GM04503 (cell line): ENCODE results near the gene GMIP.
"Not testable (repeated sequence)": the region's sequence is repeated elsewhere in the genome, so short reads cannot be mapped to it uniquely, and the experiment has no call there.

ENCODE experiments used
- DNase-seq: peaks from one replicate; pipeline ENCODE4 v3.0.0-alpha.2; 2012; ENCODE audit warnings: low read depth

The GMIP gene

DNA sequence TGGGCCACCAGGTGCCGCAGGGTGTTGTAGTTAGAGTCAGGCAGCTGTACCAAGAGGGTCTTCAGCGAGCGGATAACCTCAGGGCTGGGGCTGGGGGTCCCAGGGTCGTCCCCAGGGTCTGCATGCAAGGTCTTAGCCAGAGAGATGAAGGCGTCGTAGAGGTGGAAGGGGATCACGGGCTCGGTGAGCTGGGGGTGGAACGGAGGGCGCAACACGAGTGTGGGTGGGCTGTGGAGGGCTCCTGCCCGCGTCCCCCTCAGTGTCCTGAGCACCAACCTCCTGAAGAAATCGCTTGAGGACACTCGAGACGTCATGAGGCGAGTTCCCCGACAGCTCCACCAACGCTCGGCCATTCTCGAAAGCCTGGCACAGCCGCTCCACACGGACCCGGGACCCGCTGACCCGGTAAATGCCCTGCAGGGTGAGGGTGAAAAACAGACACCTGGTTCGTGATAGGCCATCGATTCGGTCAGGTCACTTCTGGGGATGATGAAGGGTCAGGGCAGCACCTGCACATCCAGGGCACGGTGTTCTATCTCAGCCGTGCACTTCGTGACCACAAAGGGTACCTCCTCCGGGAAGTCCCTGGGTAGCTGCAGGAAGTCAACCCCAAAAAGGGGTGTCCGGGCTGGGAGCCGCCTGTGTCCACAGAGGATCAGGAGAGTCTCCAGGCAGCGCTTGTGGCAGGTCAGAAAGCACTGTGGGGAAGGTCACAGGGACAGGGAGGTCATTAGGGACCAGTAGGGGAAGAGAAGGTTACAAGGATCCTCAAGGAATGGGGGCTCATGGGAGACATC is 8.7 kb downstream of the GMIP start:
- no peak for DNase-seq

DNA sequence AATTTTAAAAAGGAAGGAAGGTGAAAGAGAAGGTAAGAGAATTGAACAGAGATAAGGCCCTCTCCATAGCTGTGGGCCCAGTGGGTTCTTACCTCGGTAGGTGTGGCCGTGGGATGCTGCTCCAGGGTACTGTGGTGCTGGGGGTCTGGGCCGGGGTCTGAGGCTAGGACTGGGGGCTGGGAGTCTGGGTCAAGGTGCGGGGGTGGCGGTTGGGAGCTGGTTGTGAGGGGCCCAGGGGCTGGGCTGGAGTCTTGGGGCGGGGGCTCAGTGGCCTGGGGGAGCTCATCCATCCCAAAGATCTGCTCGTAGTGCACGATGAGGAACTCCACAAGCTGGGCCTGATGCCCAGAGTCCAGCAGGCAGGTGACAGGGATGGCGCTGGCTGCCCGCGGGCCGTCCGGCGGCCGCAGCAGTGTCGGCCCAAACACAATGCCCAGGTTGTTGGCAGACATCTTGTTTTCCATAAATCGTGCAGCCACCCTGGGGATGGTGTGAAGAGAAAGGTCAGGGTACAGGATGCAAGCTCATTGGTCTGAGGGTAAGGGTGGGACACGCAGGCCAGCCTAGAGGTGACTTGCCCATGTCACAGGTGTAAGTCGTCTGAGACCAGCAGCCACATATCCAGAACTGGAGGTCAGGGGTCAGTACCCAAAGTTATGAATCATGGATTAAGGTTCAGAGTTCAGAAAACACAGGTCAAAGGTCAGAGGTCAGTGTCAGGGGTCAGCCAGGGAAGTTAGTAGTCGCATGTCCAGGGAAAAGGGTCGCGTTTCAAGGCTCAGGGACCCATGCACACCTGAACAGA is 9.5 kb downstream of the GMIP start:
- no peak for DNase-seq

DNA sequence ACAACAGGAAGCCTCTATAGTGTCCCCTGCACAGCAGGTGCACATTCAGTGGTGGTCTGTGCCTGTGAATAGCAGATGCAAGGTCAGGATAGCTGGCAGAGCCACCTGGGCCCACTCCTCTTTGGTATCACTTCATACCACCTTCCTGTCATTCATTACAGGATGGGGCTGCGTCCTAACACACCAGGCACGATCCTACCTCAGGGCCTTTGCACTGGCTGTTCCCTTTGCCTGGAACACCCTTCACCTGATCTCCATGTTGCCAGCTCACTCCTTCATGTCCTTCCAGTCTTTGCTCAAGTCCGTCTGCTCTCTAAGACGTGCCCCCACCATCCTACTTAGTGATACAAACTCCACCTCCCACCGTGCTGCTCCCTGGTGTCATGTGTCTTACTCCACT is 10.8 kb downstream of the GMIP start:
- no peak for DNase-seq

DNA sequence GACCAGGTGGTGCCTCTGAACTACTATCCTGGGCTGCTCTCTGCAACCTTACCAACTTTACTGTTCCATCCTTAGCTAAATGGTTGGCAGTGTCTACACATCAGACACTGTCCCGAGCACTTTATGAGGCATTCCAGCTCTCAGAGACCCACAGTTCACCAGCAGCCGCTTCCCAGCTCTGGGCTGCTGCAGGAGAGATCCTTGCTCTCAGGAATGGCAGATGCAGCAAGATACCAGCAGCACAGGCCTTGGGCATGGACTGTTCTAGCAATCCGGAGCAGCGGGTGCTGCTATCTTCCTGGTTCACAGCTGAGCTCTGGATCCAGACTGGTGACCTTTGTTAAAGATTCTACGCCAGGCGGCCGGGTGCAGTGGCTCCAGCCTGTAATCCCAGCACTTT is 12.1 kb downstream of the GMIP start:
- no peak for DNase-seq

DNA sequence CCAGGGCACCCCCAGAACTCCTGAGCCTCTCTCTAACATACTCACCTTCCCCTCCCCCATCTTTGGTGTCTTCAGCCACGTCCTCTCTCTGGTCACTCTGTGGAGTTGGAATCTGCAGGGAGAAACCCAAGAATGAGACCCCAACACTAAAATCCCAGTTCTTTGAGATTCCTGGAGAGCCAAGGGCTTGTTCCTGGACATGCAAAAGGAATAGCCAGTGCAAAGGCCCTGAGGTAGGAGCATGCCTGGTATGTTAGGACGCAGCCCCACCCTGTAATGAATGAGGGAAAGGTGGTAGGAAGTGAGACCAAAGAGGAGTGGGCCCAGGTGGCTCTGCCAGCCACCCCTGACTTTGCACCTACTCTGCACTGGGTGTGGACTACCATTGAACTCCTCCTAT is 13.0 kb downstream of the GMIP start:
- no peak for DNase-seq

DNA sequence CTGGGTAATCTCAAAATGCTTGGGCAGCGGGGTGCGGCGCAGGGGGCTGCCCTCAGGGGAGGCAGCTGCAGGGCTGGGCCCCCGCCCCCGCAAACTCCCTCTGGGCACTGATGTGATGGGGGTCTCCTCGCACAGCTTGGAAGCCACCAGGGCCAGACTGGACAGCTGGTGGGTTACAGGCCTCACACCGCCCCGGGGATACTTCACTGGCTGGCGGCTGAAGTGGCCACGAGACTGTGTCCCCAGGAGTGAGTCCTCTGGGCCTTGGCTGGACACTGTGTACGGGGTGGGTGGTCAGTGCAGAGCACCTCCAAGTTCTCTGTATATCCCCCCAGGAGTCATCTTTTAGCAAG is 13.4 kb downstream of the GMIP start:
- DNase-seq: no peak

DNA sequence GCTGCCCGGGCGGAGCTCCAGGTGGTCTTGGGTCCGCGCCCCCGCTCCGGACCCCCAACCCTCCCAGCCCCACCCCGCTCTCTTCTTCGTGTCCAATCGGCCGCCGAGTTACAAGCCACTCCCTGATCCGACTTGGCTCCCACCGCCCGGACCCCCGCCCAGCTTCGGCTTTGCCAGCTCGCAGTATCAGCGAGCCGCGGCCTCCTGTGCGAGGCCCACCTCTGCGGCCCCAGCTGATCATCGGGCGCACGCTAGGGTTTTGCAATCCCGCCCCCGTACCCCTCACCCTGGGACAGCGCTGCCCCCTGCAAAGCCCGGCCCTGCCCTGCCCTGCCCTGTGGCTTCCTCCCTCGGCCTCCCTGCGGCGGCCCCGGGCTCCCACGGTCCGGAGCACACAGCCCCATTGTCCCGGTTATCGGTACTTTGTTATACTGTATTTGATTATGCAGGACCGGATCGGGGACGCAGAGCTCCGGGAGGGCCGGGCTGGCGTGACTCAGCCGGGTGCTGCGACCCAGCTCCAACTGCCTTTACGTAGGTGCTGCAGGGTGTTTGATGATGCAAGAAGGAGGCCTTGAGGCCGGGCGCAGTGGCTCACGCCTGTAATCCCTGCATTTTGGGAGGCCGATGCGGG is 14.8 kb downstream of the GMIP start:
- DNase-seq: no peak

DNA sequence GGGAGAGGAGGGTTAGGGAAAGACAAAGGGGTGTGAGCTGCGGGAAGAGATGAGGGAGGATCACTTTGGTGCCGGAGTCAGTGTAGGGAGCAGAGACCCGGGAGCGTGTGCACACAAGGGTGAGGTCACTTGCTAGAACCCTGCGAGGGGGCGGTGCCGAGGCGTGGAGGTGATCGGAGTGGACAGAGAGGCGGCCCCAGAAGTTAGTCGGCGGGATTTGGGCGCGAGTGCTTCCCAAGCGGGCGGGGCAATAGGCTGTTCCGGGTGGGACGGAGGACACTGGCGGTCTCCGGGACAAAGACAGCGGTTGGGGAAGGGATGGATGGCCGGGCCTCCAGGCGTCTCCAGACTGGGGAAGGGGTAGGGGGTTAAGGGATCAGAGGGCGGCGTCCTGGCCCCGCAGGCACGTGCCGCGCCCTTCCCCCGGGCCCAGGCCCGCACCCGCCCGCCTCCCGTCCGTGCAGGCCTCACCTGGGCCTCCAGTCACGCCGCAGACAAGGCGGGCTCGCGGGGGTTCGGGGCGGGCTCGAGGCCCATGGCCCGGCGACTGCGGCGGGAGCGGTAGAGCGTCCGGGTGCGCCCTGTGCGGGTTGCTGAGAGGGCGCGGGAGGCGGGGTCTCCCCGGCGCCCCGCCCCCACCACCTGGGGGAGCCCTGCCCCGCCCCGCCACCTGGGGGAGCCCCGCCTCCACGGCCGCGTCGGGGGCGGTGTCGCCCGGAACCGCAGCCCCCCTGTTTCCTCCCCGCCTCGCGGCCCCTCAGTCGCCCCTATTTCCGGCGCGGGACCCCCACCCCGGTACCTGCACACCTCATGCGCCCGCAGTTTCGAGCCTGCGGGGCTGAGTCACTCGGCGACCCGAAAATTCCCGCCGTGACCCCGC is 15.6 kb downstream of the GMIP start, which contains the start of gene LPAR2:
LPAR2 (minus strand) TSS at position 600 of the 880 bp plus-strand sequence. CDS start 945 bp downstream, outside the sequence.
- DNase-seq: no peak

DNA sequence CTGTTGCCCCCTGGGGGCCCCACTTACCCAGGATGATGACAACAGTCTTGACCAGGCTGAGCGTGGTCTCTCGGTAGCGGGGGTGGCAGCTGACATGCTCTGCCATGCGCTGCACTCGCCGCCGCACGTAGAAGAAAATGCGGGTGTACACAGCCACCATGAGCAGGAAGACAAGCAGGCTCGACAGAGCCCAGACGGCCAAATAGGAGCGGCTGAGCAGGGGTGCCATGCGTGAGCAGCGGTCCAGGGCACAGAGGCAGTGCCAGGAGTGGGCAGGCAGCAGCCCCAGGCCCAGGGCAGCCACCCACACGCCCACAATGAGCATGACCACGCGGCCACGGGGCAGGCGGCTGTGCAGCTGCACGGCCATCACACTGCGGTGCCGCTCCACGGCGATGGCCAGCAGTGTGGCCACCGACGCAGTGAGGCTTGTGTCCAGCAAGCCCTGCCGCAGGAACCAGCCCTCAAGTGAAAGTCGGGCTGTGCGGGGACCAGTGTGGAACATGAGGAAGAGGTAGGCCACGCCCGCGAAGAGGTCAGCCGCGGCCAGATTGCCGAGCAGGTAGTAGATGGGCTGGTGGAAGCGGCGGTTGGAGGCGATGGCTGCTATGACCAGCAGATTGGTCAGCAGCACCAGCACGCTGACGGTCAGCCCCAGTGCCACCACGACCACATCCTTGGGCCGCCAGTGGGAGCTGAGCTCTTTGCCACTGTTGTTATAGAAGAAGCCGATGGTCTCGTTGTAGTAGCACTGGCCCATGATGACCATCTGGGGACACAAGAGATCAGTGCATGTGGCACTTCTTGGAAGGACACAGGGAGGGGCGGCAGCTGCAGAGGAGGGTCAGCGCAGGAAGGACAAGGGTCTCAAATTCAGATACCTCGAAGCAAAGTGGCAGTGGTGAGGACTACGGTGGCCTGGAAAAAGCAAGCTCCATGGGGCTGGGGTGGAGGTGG is 16.7 kb downstream of the GMIP start:
- no peak for DNase-seq

DNA sequence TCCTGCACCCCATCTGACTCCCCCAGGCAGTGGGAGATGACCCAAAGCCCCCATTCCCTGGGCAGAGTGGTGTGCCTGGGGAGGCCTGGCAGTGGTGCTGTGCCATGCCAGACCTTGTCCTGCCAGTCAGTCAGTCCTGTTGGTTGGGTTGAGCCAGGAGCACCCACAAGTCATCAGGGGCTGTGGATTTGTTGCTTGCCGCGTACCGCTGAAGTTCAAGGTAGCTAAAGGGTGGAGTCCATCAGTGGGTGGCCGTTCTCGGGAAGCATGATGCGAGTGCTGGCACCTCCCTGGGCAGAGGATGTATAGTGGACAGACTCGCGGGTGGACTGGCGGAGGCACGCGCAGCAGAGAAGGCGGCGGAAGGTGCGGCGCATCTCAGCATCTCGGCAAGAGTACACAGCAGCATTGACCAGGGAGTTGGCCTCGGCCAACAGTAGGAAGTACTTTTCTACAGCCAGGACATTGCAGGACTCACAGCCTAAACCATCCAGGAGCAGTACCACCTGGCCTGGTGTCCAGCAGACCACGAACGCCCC is 19.4 kb downstream of the GMIP start:
- no peak for DNase-seq

DNA sequence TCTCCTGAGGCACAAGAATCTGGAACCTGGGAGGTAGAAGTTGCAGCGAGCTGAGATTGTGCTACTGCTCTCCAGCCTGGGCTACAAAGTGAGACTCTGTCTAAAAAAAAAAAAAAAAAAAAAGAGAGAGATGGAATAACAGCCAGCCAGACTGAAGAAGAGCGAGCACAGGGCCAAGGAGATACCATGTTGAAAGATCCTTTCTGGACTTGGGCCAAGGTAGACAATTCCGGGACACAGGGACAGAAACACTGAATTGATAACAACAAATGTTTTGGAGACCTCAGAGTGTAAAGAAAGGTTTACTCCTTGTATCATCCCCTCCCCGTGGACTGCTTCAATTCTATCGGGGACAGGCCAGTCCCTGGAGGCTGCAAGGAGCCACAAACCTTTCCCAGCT is 20.1 kb downstream of the GMIP start:
- no peak for DNase-seq

DNA sequence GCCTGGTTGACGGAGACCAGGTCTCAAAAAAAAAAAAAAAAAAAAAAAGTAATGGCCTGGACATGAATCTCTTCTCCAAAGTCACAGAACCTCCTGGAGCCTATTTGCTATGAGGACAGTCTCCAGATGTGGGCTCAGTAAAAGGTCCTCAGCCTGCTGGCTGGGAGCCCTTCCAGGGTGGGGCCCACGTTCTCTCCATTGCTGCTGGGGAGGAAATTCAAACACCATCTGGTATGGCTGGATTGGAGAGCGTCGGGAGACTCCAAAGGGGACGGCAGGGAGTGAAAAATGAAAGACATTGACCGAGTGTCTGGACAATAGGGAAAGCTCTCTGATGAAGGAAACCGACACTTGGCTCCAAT is 23.6 kb downstream of the GMIP start:
- DNase-seq: no peak

DNA sequence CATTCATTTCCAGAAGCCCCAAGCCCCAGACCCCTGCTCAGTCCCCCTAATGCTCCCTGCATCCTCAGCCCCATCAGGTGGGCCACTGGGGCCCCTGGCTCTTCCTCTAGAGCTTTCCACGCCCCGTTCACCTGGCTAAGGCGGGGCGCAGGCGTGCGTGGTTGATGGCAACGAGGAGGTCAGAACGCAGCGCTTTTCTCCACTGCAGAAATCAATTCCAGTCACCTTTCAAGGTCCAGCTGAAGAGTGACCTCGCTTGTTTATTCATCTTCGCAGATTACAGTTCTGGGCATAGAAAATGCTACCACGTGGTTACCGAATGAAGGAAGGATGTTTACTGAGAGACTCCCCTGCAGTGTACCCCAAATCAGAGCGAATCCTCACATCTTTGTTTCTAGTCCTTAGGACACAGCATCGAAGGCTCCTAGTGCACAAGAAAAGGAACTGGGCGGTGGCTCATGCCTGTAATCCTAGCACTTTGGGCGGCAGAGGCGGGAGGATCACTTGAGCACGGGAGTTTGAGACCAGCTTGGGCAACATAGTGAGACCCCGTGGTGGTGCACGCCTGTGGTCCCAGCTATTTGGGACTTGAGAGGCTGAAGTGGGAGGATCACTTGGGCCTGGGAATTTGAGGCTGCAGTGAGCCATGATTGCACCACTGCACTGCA is 24.1 kb downstream of the GMIP start:
- DNase-seq: no peak

DNA sequence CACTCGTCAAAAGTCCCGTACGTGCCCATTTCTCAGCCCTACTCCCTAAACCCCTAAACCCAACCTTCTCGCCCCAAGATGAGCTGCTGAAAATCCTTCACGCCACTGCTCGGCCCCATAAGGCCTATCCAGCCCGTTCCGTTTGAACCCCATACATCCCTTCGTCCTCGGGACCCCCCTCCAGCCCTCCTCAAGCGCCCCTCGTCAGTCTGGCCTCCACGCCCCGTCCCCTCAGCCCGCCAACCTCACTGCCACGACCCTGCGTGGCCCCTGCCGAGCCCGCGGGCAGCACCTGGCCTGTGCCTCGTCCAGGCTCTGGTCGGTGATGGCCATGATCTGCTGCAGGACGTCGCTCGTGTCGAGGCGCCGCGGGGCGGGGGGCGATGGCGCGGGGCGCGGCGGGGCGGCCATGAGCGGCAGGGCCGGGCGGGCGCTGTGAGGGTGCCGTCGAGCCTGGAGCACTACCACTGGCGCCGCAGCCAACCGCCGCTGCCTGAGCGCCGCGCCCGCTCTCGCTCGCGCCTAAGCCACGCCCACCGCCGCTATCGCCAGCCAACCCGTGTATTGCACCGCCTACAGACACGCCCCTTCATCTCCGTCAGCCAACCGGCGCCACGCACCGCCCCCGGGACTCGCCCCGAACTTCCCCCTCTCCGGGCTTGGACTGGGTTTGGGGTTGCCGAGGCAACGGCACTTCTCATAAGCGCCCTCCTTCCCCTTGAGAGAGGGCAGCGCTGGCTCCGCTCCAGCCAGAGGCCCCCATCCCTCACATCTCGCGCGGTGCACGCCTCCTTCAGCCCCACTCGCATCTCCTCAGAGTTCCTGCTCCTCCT is 25.0 kb downstream of the GMIP start, which contains the start of gene PBX4:
PBX4 (minus strand) TSS at position 469 of the 833 bp plus-strand sequence; CDS start at position 411, 58 bp downstream.
- DNase-seq: peak; percentile 53

DNA sequence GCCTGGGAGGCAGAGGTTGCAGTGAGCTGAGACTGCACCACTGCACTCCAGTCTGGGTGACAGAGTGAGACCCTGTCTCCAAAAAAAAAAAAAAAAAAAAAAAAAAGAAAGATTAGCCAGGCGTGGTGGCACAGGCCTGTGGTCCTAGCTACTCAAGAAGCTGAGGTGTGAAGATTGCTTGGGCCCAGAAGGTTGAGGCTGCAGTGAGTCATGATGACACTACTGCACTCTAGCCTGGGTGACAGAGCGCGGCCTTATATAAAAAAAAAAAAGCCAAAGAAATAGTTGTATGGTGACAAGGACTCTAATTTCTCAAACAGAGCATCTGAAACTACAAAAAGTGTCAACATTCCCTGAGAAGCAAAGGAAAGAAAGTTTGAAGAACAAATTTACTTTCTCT is 28.4 kb downstream of the GMIP start:
- peak; percentile 27 for DNase-seq

DNA sequence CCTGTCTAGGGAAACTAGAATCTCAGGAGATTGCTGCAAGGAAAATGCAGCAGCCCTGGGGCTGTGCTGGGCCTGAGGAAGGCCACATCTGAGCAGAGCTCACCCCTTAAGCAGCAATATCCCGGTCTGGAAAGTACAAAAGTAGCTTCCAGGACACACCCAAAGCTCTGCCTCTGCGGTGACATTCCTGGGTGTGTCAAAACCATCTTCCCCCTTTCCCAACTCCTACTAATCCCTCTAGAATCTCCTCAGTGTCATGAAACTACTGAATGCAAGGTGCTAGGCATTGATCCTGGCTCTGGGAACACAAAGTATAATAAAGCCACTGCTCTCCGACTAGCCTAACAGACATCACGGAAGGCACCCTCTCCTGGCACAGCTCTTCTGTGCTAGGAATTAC is 30.0 kb downstream of the GMIP start:
- DNase-seq: peak; percentile 47

DNA sequence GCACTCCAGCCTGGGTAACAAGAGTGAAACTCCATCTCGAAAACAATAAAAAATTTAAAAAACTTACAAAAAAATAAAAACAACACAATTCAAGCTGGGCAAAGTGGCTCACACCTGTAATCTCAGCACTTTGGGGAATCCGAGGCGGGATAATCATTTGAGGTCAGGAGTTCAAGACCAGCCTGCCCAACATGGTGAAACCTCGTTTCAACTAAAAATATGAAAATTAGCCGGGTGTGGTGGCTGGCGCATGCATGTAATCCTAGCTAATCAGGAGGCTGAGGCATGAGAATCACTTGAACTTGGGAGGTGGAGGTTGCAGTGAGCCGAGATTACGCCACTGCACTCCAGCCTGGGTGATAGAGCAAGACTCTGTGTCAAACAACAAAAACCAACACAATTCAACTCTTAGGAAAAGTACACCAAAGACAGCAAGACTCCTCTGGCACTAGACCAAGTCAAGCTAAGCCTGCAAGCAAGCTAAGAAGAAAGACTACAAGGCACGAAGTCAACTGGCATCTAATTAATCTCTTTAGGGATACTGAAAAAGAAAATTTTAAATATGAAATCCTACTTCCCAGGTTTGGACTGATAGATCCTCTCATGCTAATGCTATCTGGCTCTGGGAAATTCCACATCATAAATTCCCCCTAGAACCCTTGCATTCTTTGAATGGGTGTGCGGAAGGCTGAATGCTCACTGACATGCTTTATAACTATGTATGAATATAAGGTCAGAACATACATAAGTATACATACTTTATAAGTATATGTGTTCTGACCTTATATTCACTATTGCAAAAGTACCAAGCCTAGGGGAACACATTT is 32.9 kb downstream of the GMIP start:
- no peak for DNase-seq

DNA sequence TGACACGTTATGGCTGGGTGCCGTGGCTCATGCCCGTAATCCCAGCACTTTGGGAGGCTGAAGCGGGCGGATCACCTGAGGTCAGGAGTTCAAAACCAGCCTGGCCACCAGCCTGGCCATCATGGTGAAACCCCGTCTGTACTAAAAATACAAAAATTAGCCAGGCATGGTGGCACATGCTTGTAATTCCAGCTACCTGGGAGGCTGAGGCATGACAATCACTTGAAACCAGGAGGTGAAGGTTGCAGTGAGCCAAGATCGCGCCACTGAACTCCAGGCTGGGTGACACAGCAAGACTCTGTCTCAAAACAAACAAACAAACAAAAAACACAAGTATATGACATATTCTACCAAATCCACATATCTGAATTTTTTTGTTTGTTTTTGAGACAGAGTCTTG is 36.8 kb downstream of the GMIP start:
- DNase-seq: not testable (repeated sequence)
